IMR-90 (cell line): ENCODE measurements around the gene MDC1. TPM values are rescaled to one million over a fixed set of nuclear protein-coding genes. Genes with fewer than 3 reads are reported as not detected.

ENCODE experiments used
- ATAC-seq: fragments of 200-7000 bp; cut with Tn5 transposase; 2 replicates; pipeline ENCODE4 v1.9.1; 2020; ENCODE audit warnings: low read depth, mild to moderate bottlenecking, moderate library complexity
- BruUV-seq: library from RNA; stranded (reverse); fragments of 400-500 nt; replicated peaks from 2 replicates; lab custom pipeline; 2021; lab: Mats Ljungman, UMichigan
- CTCF ChIA-PET: fragments of 300-600 bp; formaldehyde crosslinking; extraction: SDS; loops from one replicate; lab custom pipeline; 2021; ENCODE audit warnings: antibody characterized with exemption; lab: Yijun Ruan, JAX
- POLR2A ChIA-PET: fragments of 300-600 bp; sonication (Branson Sonifier 250); formaldehyde crosslinking; loops from one replicate; lab custom pipeline; 2022; ENCODE audit warnings: antibody characterized with exemption; ENCODE audit not compliant: unreplicated experiment; lab: Charles Lee
- DNase-seq: peaks from one replicate; pipeline ENCODE4 v3.0.0; 2013
- H2AFZ ChIP-seq: replicated peaks from 2 replicates; pipeline ENCODE3; 2013; ENCODE audit warnings: low read length, mild to moderate bottlenecking; ENCODE audit not compliant: poor library complexity
- H2AK5ac ChIP-seq: 2 replicates; pipeline ENCODE4 v1.6.1; 2013; ENCODE audit warnings: low read depth, low read length, inconsistent platforms
- H2AK9ac ChIP-seq: replicated peaks from 2 replicates; pipeline ENCODE3; 2013; ENCODE audit warnings: mild to moderate bottlenecking, low read depth, low read length, moderate library complexity; ENCODE audit not compliant: poor library complexity
- H2BK120ac ChIP-seq: 2 replicates; pipeline ENCODE4 v1.6.1; 2013; ENCODE audit warnings: low read depth, low read length, inconsistent platforms
- H2BK15ac ChIP-seq: 3 replicates; pipeline ENCODE4 v1.6.1; 2013; ENCODE audit warnings: low read depth, low read length, inconsistent platforms
- H2BK20ac ChIP-seq: 2 replicates; pipeline ENCODE4 v1.6.1; 2013; ENCODE audit warnings: low read depth, mild to moderate bottlenecking, inconsistent platforms, low read length, moderate library complexity
- H2BK5ac ChIP-seq: 2 replicates; pipeline ENCODE4 v1.6.1; 2013; ENCODE audit warnings: mild to moderate bottlenecking, low read depth, low read length, inconsistent platforms; ENCODE audit not compliant: poor library complexity, severe bottlenecking
- H3K14ac ChIP-seq: replicated peaks from 2 replicates; pipeline ENCODE4 v1.6.1; 2013; ENCODE audit warnings: low read depth, low read length, inconsistent platforms
- H3K18ac ChIP-seq: 2 replicates; pipeline ENCODE4 v1.6.1; 2013; ENCODE audit warnings: low read depth, low read length, control low read depth
- H3K23ac ChIP-seq: 2 replicates; pipeline ENCODE4 v1.6.1; 2013; ENCODE audit warnings: low read depth, low read length, inconsistent platforms
- H3K27ac ChIP-seq: 2 replicates; pipeline ENCODE4 v1.5.1; 2013; ENCODE audit warnings: mild to moderate bottlenecking, control low read depth, low read length; ENCODE audit not compliant: insufficient read depth
- H3K27me3 ChIP-seq: 2 replicates; pipeline ENCODE4 v1.6.1; 2013; ENCODE audit warnings: low read length; ENCODE audit not compliant: control insufficient read depth, insufficient read depth
- H3K36me3 ChIP-seq: 2 replicates; pipeline ENCODE4 v1.6.1; 2013; ENCODE audit warnings: low read length, mixed read lengths; ENCODE audit not compliant: control insufficient read depth, insufficient read depth
- H3K4ac ChIP-seq: 2 replicates; pipeline ENCODE4 v1.6.1; 2013; ENCODE audit warnings: low read depth, low read length, inconsistent platforms
- H3K4me1 ChIP-seq: 2 replicates; pipeline ENCODE4 v1.6.1; 2013; ENCODE audit warnings: low read length, mixed read lengths; ENCODE audit not compliant: control insufficient read depth, insufficient read depth
- H3K4me2 ChIP-seq: 2 replicates; pipeline ENCODE4 v1.6.1; 2013; ENCODE audit warnings: low read depth, mild to moderate bottlenecking, control low read depth, low read length, moderate library complexity
- H3K4me3 ChIP-seq: 2 replicates; pipeline ENCODE4 v1.5.1; 2013; ENCODE audit warnings: low read depth, mild to moderate bottlenecking, control low read depth, low read length, moderate library complexity; ENCODE audit not compliant: insufficient read depth
- H3K56ac ChIP-seq: 2 replicates; pipeline ENCODE4 v1.6.1; 2013; ENCODE audit warnings: low read length, inconsistent platforms; ENCODE audit not compliant: insufficient read depth; ENCODE audit errors: extremely low read depth
- H3K79me1 ChIP-seq, 2 experiments: 2 replicates each; pipeline ENCODE4 v1.6.1; 2013; ENCODE audit warnings: low read length in 2 of 2, inconsistent platforms in 1 of 2, low read depth in 1 of 2
- H3K9ac ChIP-seq: 2 replicates; pipeline ENCODE4 v1.6.1; 2013; ENCODE audit warnings: low read depth, low read length, control low read depth
- H3K9me1 ChIP-seq: 2 replicates; pipeline ENCODE4 v1.6.1; 2013; ENCODE audit warnings: low read length, inconsistent platforms; ENCODE audit not compliant: insufficient read depth
- H3K9me3 ChIP-seq: 2 replicates; pipeline ENCODE4 v1.6.1; 2013; ENCODE audit warnings: low read length; ENCODE audit not compliant: control insufficient read depth, insufficient read depth
- H4K20me1 ChIP-seq: 2 replicates; pipeline ENCODE4 v1.6.1; 2013; ENCODE audit warnings: low read length, inconsistent platforms; ENCODE audit not compliant: insufficient read depth
- H4K5ac ChIP-seq: 2 replicates; pipeline ENCODE4 v1.6.1; 2013; ENCODE audit warnings: mild to moderate bottlenecking, low read depth, low read length, control low read depth
- H4K8ac ChIP-seq, 2 experiments: 2 replicates each; pipeline ENCODE4 v1.6.1; 2013; ENCODE audit warnings: low read depth in 2 of 2, low read length in 2 of 2, control low read depth in 1 of 2, inconsistent platforms in 1 of 2
- H4K91ac ChIP-seq: 2 replicates; pipeline ENCODE4 v1.6.1; 2013; ENCODE audit warnings: low read depth, low read length, inconsistent platforms; ENCODE audit not compliant: insufficient read depth
- BHLHE40 ChIP-seq: fragments of 150-350 bp; IDR thresholded peaks from 2 replicates; pipeline ENCODE4 v1.6.1; 2016; ENCODE audit warnings: mild to moderate bottlenecking, low read depth, low read length
- MAZ ChIP-seq: IDR thresholded peaks from 2 replicates; pipeline ENCODE4 v1.6.1; 2012; ENCODE audit warnings: low read depth, mild to moderate bottlenecking, low read length, improper control_type of control experiment, moderate library complexity, borderline replicate concordance
- MXI1 ChIP-seq: IDR thresholded peaks from 2 replicates; pipeline ENCODE4 v1.6.1; 2012; ENCODE audit warnings: low read depth, mild to moderate bottlenecking, low read length, moderate library complexity, borderline replicate concordance
- RAD21 ChIP-seq: IDR thresholded peaks from 2 replicates; pipeline ENCODE4 v1.6.1; 2012; ENCODE audit warnings: low read length, improper control_type of control experiment
- RFX5 ChIP-seq: IDR thresholded peaks from 2 replicates; pipeline ENCODE4 v1.8.0; 2012; ENCODE audit warnings: low read depth, mild to moderate bottlenecking, low read length, moderate library complexity
- SMC3 ChIP-seq: fragments of 150-350 bp; IDR thresholded peaks from 2 replicates; pipeline ENCODE4 v1.6.1; 2016; ENCODE audit warnings: low read depth, mild to moderate bottlenecking, antibody characterized with exemption, low read length, moderate library complexity
- WGBS, 2 experiments: methylation state at CpG; one replicate each; pipeline versions ENCODE4 v1.1.5 to v1.1.7; 2013; ENCODE audit warnings: missing lambda C conversion rate in 2 of 2; ENCODE audit not compliant: insufficient read length in 1 of 2; ENCODE audit errors: extremely low coverage in 2 of 2; 5-methylcytosine and 5-hydroxymethylcytosine counted together
- dilution Hi-C: fragments of 300-500 bp; cut with HindIII; formaldehyde crosslinking; loops from one replicate; pipeline ENCODE4 v1.14.3; 2018; ENCODE audit warnings: low sequenced_read_pairs; ENCODE audit not compliant: unreplicated experiment
- in situ Hi-C: fragments of 300-500 bp; cut with MboI; formaldehyde crosslinking; loops from 3 replicates; pipeline ENCODE4 v1.14.3; 2019; ENCODE audit warnings: low sequenced_read_pairs, inconsistent platforms, mixed read lengths
- intact Hi-C: fragments of 100-400 bp; cut with micrococcal nuclease; formaldehyde crosslinking; loops from 2 replicates; pipeline ENCODE4 v1.10.0; 2022
- polyA plus RNA-seq, 3 experiments: library from polyadenylated mRNA; depleted of rRNA; stranded (reverse); fragments of >200 nt; gene quantifications; 2 replicates each; pipeline ENCODE4 v1.2.3, GENCODE V29; 2012; ENCODE audit warnings: low replicate concordance in 1 of 3
- total RNA-seq: library from RNA; depleted of rRNA; stranded (reverse); fragments of >200 nt; gene quantifications from 2 replicates; pipeline ENCODE4 v1.2.3, GENCODE V29; 2012
- TF ChIP-seq, protein P1 (sequence below): conservative IDR thresholded peaks from 2 replicates; pipeline ENCODE4 v1.5.1; 2012; ENCODE audit warnings: mild to moderate bottlenecking, low read depth, low read length, improper control_type of control experiment

Gene MDC1
- total and polyA plus RNA-seq, 2 of the 4 experiments (the other 2 are of a cell fraction), result 4.5 to 12.1 TPM

DNA sequence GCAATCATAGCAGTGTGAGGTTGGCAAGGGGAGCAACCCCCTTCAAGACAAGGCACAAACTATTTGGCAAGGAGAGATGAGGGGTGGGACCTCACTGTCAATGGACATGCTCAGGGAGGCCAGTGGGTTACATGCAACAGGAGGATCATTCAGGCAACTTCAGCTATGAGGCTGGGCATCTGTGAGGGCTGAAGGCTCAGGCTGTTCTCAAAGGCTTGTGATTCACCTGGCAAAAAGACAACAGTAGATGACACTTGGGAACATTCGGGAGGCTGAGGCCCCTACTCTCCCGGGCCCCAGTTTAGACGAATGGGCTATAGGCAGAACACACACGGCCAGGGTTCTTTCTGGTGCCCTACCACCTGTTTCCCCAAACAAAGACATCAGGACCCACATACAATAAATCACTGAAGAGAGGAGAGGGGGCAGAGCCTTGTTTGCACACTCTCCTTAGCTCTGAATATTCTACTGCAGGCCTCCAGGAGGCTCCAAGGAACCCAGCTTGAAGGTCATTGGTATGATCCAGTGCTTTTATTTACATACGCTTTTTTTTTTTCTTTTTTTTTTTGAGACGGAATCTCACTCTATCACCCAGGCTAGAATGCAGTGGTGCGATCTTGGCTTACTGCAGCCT lies 11.0 kb upstream of the MDC1 start:
- Histone ChIP-seq H3K14ac (no peak overlapping the region), H2BK5ac (peak overlapping the region; percentile 15), H3K27ac (peak overlapping the region; percentile 2; the same call in 1 of the 2 replicates), H3K18ac (no peak overlapping the region), H4K8ac (0 out of 4 replicates have a peak overlapping the region, but pooled peaks of 1 of the 2 experiments have one; percentile 30), H3K4me3 (no peak overlapping the region), H2BK15ac (no peak overlapping the region), H3K4ac (no peak overlapping the region), H2AK5ac (peak overlapping the region; percentile 36; the same call in 1 of the 2 replicates), H4K91ac (no peak overlapping the region; the same call in 1 of the 2 replicates), H2BK120ac (no peak overlapping the region), H3K9me3 (no peaks in the 10 kb centered on the region), H3K36me3 (peaks cover 59% of the 10 kb centered on the region), H2BK20ac (peak overlapping the region; percentile 8; the same call in 1 of the 2 replicates), H4K20me1 (peaks cover 45% of the 10 kb centered on the region), H3K27me3 (no peaks in the 10 kb centered on the region), H2AK9ac (peak overlapping the region; percentile 39), H3K56ac (no peak overlapping the region), H2AFZ (no peak overlapping the region), H3K23ac (peak overlapping the region; percentile 25; the same call in 1 of the 2 replicates), H3K9me1 (peaks cover 6% of the 10 kb centered on the region; the same call in 1 of the 2 replicates), H3K4me2 (no peak overlapping the region), H3K79me1 (peaks cover 34 to 57% of the 10 kb centered on the region in 2 experiments), H3K4me1 (peaks cover 2% of the 10 kb centered on the region), H4K5ac (no peak overlapping the region), H3K9ac (no peak overlapping the region)
- intact Hi-C loops (loop anchor here (1.0 kb wide), 2 partner anchors 149 to 359 kb away; no protein-coding TSS in a partner anchor), dilution Hi-C loops (no loop called here), in situ Hi-C loops (no loop called here)
- ATAC-seq (peak; percentile 33), DNase-seq (peak; percentile 71)
- TF ChIP-seq MXI1 (no peak), RFX5 (no peak), RAD21 (peak; percentile 45), MAZ (no peak), SMC3 (peak; percentile 50; the same call in 1 of the 2 replicates), BHLHE40 (no peak)
- TF ChIP-seq, protein P1, sequence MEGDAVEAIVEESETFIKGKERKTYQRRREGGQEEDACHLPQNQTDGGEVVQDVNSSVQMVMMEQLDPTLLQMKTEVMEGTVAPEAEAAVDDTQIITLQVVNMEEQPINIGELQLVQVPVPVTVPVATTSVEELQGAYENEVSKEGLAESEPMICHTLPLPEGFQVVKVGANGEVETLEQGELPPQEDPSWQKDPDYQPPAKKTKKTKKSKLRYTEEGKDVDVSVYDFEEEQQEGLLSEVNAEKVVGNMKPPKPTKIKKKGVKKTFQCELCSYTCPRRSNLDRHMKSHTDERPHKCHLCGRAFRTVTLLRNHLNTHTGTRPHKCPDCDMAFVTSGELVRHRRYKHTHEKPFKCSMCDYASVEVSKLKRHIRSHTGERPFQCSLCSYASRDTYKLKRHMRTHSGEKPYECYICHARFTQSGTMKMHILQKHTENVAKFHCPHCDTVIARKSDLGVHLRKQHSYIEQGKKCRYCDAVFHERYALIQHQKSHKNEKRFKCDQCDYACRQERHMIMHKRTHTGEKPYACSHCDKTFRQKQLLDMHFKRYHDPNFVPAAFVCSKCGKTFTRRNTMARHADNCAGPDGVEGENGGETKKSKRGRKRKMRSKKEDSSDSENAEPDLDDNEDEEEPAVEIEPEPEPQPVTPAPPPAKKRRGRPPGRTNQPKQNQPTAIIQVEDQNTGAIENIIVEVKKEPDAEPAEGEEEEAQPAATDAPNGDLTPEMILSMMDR, result peak; percentile 50
- POLR2A ChIA-PET, result interaction anchor here (0.6 to 0.7 kb wide), 2 partner anchors 24 to 31 kb away, joined by 3 to 4 read pairs; no protein-coding TSS in a partner anchor
- no TSS peak for BruUV-seq
- CTCF ChIA-PET, result interaction anchor here (0.6 to 0.7 kb wide), 3 partner anchors 9 to 54 kb away, joined by 3 to 5 read pairs (median 3); no protein-coding TSS in a partner anchor
- no CpG with 5 or more reads among the region's 7 CpGs for WGBS, 2 experiments
